Epithelial cell of proximal tubule (primary cell): Measurements from ENCODE around the gene ITPR1. TPM values are rescaled to one million over a fixed set of nuclear protein-coding genes. Genes with fewer than 3 reads are reported as not detected.

ENCODE experiments used
- DNase-seq: peaks from one replicate; pipeline ENCODE4 v3.0.0-alpha.2; 2011; ENCODE audit warnings: low read depth
- H3K4me3 ChIP-seq: 2 replicates; pipeline ENCODE4 v1.5.1; 2011; ENCODE audit warnings: low read depth, mild to moderate bottlenecking, low read length
- total RNA-seq: library from RNA; depleted of rRNA; stranded (reverse); fragments of >200 nt; gene quantifications from 2 replicates; pipeline ENCODE4 v1.2.3, GENCODE V29; 2015
- TF ChIP-seq, protein P1 (sequence below): conservative IDR thresholded peaks from 2 replicates; pipeline ENCODE4 v1.5.1; 2012; ENCODE audit warnings: low read depth, mild to moderate bottlenecking, low read length

Gene ITPR1
- total RNA-seq, 1 donor from 2014 or later: 4.6 TPM

DNA sequence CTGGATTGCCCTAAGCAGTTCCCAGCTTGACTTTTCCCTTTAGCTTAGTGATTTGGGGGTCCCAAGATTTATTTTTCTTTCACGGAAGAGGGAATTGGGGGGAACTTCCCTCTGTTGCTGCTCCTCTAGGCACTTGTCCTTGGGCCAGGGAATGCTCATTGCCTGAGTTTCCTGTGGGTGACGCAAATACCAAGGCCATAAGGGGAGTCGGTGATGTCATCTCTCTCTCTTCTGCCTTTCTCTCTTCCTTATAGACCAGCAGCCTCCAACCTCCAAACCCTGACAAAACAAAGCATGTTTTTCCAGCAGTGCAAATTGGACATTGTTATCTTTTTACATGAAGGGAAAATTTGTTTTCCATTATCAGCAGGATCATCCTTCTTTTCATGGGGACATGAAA is 120.2 kb downstream of the ITPR1 start:
- no peak overlapping the region for H3K4me3 ChIP-seq
- DNase-seq: no peak
- TF ChIP-seq, protein P1, sequence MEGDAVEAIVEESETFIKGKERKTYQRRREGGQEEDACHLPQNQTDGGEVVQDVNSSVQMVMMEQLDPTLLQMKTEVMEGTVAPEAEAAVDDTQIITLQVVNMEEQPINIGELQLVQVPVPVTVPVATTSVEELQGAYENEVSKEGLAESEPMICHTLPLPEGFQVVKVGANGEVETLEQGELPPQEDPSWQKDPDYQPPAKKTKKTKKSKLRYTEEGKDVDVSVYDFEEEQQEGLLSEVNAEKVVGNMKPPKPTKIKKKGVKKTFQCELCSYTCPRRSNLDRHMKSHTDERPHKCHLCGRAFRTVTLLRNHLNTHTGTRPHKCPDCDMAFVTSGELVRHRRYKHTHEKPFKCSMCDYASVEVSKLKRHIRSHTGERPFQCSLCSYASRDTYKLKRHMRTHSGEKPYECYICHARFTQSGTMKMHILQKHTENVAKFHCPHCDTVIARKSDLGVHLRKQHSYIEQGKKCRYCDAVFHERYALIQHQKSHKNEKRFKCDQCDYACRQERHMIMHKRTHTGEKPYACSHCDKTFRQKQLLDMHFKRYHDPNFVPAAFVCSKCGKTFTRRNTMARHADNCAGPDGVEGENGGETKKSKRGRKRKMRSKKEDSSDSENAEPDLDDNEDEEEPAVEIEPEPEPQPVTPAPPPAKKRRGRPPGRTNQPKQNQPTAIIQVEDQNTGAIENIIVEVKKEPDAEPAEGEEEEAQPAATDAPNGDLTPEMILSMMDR: no peak

DNA sequence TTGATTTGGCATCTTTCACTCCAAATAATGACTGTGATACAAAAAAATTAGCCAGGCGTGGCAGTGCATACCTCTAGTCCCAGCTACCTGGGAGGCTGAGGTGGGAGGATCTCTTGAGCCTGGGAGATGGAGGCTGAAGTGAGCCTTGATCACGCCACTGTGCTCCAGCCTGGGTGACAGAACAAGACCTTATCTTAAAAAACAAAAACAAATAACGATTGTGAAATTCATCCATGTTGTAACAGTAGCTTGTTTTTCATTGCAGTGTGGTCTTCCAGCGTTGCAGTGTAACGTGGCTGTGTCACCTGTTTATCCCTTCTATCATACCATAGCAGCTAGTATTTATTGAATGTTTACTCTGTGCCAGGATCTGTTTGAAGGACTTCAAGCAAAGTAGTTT is 120.9 kb downstream of the ITPR1 start:
- no peak overlapping the region for H3K4me3 ChIP-seq
- no peak for DNase-seq
- TF ChIP-seq, protein P1: no peak

DNA sequence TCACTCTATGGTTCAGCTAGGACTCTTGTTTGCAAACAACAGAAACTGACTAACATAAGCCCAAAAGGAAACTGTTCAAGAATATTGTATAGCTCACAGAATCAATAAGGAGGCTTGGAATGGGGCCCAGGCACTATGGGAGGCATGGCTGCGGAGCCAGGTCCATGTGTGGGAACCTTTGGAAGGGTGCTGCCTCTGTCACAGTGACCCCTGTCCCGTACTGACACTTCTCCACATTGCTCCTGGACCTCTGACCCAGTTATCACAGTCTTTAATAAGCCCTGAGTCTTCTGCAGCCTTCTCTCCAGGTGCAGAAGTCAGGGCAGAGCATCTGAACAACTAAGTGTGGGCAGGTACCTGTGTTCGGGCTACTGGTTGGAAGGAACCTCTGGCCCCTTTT is 121.8 kb downstream of the ITPR1 start:
- no peak for DNase-seq
- H3K4me3 ChIP-seq: no peak overlapping the region
- TF ChIP-seq, protein P1: no peak

DNA sequence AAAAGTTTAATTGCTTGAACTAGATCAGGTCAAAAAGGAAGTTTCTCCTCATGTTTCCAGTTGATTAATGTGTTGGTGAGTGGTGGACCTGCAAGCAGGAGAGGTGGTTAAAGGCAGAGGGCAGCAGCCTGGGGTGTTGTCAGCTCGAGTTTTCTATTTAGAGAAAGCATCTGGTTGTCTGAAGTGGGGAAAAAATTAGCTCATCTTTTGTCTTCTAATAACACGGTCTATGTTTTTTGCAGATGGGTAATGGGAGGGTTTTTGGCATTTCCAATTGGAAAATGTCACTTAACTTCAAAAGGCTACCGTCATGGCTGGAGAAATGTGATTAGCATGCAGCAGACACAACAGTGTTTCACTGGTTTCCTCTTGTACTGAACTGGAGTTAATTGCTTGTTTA is 122.6 kb downstream of the ITPR1 start:
- TF ChIP-seq, protein P1: no peak
- DNase-seq: no peak
- no peak overlapping the region for H3K4me3 ChIP-seq

DNA sequence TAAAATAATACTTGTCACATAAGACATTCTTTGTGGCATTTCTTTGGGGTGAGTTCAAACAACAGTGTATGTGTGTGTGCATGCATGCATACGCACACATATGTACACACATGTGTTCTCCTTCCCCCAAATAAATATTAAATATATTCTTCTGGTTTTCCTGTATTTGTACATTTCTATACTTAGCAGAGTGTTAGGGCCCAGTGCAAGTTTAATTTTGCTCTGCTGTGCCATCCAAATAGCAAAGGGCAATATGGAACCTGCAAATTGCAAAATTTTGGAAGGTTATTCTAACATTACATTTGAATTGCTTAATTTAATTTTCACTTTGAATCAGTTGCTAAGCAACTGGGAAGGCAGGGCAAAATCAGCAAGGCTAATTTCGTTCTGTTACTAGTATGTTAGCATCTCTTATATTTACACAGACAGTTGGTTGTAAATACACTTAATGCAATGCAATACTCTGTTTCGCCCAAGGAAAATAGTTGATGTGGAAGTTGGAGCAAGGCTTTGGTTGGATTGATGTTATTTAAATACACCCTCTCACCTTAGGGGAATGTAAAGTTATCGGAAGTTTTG is 130.4 kb downstream of the ITPR1 start:
- DNase-seq: no peak
- no peak overlapping the region for H3K4me3 ChIP-seq
- TF ChIP-seq, protein P1: no peak

DNA sequence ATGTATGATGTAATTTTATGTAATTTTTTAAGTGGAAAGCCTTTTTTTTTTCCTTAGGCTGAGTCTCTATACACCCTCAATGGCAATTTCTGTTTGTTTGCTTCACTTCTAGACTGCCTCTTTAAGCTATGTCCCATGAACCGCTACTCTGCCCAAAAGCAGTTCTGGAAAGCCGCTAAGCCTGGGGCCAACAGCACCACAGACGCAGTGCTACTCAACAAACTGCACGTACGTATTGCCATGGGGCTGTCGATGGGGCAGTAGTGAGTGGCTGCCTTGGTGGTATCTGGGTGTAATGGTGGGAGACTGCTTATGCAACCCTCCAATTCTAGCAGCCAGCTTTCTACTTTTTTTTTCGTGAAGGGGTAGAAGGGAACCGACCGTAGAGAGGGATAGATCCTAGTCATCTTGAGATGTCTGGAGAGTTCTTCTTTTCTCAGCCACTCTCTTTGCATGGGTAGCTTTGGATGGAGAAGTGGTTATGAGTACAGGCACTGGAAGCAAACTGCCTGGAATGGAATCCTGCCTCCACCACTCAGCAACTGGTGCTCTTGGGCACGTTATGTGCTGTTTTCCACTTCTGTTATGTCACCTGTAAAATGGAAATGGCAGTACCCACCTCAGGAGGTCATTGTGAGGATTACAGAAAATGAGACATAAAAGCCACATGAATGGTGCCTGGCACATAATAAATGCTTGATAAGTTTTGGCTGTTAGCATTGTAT is 134.7 kb downstream of the ITPR1 start:
- DNase-seq: no peak

More for the DNA sequence above, 134.7 kb downstream of the ITPR1 start:
- no peak overlapping the region for H3K4me3 ChIP-seq
- TF ChIP-seq, protein P1: no peak
